ENCODE data around the gene TF.

GRCh38 chr3:133733226-133733625 lies 13.0 kb upstream of the TF start:
- TF ChIP-seq CTCF (IDR thresholded peaks at IDR 0.05), result no peak
- no peak for TF ChIP-seq POLR2A (IDR thresholded peaks at IDR 0.05)
